ENCODE results near the gene HSD17B2.
"Not testable (repeated sequence)": the region's sequence is repeated elsewhere in the genome, so short reads cannot be mapped to it uniquely, and the experiment has no call there.

Gene HSD17B2

DNA sequence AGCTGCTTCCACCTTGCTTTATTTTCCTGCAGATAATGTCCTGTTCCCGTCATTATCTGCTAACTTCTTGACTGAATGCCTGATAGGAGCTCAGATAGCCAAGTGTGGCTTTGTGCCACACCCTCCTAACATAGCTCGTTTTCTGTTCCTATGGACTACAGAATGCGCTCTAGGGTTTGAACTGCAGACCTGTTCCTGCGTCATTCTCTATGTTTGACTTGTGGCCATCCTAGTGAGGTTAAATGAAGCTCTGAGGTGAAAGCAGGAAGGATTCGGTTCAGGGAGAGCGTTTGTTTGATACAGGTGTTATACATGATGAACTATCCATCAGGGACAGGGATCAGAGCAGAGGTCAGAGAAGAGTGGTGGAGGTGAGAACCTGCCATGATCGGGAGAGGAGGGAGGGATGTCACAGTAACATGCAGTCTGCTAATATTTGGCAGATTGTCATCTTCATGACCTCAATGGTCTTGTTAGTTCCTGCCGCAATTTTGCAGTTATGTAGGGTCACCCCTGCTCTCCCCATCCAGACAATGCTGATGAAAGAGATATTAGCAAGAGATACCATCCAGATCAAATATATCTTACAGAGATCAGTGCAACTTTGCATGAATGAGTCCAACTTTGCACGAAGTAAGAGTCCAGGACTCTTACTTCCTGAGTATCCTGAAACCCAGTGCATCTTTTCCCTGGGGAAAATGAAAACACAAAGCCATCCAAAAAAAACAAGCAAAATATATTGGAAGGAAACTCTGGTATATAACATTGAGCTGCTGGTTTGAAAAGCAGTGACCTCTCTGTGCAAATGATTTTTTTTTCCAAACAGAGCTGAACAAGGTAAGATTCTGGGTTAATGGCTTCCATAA, 102.1 kb downstream of the HSD17B2 start:
- no peak for DNase-seq

DNA sequence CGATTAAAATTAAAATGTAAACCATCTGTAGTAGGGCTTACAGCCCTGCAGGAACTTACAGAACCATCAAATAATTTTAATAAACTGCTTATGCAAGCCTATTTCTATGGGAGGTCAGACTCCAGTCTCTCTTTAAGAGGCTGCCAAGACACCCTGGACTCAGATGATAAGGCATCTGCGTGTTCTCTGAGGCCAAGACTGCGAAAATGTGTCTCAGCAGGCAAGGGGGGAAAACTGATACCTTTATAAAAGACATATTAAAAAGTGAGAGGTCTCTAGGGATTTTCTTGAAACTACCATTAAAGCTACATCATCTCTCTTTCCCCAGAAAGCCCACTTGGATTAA, 102.7 kb downstream of the HSD17B2 start:
- no peak for DNase-seq

DNA sequence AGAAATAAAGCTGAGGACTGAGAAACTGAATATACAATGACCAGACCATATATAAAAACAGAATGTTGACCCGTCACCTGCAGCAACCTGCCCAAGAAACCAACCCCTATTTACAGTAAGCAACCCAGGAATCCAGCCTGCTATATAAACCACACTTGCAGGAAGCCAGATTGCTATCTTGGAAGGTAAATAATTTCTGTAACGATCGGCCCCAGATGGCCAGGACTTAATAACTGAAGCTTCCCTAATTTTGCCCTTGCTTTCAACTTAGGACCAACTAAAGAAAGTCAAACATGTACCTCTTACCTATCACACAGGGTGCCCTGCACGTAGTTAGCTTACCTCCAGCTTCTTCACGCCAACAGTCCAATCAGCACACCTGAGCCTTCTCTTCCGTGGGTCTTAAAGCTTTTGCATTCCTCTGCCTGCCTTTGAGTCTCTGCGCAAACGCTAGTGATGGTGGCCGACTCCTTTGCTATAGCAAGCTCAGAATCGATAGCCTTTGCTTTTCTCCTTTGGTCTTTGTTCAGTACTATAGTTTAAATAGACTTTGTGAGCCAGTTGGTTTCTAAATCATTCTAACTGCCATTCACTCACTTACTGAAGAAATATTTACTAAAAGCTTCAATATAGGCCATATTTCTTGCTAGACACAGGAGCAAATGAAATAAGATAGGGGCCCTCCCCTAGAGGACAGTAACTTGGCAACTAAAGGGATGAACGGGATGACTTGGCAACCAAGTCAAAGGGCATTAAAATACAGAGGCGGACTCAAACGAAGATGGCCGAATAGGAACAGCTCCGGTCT, 103.6 kb downstream of the HSD17B2 start:
- DNase-seq, result no peak

DNA sequence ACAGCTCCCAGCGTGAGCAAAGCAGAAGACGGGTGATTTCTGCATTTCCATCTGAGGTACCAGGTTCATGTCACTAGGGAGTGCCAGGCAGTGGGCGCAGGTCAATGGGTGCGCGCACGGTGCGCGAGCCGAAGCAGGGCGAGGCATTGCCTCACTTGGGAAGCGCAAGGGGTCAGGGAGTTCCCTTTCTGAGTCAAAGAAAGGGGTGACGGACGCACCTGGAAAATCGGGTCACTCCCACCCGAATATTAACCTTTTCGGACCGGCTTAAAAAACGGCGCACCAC, 104.2 kb downstream of the HSD17B2 start:
- DNase-seq, result not testable (repeated sequence)

DNA sequence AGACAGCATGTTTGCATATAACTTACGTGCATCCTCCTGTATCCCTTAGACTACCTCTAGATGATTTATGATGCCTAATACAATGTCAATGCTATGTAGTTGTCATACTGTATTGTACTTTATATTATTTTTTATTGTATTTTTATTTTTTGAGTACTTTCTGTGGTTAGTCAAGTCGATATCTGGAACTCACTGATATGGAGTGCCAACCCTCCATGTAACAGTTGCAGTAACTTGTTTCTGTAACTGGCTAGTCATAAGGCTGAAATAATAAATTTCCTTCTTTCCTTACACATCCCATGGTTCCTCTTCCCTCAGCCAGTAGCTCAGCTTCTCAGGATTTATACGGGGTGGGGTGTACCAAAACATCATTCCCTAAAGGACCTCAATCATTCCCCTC, 111.5 kb downstream of the HSD17B2 start:
- no peak for DNase-seq

DNA sequence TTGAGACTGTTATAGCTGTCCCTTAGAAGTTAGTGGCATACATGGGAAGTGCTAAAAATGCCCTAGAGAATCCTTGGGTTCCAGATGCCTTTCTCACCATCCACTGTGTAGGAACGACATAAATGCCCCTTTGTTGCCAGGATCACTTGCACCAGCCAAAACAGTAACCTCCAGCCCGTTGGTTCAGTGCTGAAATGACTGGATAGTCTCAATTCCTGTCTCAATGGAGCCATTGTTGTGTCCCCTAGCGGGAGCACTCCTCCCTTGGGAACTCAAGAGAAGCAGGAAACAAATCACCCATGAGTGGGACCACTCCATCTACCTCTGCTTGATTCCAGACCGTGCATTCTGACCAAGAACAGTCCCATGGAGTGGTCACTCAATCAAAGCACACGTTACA, 111.9 kb downstream of the HSD17B2 start:
- DNase-seq, result no peak

DNA sequence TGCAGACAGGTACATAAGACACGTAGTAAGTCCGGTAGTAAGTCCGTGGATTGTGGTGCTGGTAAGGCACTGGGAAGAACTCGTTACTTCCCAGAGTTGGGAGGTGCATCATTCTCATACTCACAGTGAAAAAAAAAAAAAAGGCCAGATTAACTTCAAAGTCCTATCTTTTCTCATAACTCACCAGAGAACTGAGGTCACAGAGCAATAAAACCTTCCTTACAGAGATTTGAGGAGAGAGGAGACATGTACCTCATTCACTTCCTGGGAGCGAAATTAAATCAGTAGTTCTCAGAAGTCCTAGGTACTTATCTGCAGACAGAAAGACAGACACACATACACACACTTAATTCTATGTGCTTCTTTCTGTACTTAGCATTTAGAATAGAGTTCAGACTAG, 112.5 kb downstream of the HSD17B2 start:
- DNase-seq, result no peak

Data from stimulated activated CD4-positive, alpha-beta T cell treated with anti-CD3 and anti-CD28 coated beads, Interleukin-15, amount 100 ng/mL, for 24 hours (primary cell).